Rectal smooth muscle tissue (tissue), 1 donor: ENCODE results near the gene DSCAM.

ENCODE experiments used
- H3K27ac ChIP-seq: one replicate; pipeline ENCODE4 v1.7.0; 2013; ENCODE audit warnings: low read depth, low read length, inconsistent platforms
- H3K27me3 ChIP-seq: one replicate; pipeline ENCODE4 v1.7.0; 2013; ENCODE audit warnings: low read length; ENCODE audit not compliant: control insufficient read depth, insufficient read depth
- H3K36me3 ChIP-seq: one replicate; pipeline ENCODE4 v1.7.0; 2013; ENCODE audit warnings: low read length; ENCODE audit not compliant: control insufficient read depth, insufficient read depth
- H3K4me1 ChIP-seq: one replicate; pipeline ENCODE4 v1.7.0; 2013; ENCODE audit warnings: low read length; ENCODE audit not compliant: control insufficient read depth, insufficient read depth
- H3K4me3 ChIP-seq: one replicate; pipeline ENCODE4 v1.7.0; 2013; ENCODE audit warnings: low read length
- H3K9ac ChIP-seq: one replicate; pipeline ENCODE4 v1.7.0; 2013; ENCODE audit warnings: low read length

Gene DSCAM

DNA sequence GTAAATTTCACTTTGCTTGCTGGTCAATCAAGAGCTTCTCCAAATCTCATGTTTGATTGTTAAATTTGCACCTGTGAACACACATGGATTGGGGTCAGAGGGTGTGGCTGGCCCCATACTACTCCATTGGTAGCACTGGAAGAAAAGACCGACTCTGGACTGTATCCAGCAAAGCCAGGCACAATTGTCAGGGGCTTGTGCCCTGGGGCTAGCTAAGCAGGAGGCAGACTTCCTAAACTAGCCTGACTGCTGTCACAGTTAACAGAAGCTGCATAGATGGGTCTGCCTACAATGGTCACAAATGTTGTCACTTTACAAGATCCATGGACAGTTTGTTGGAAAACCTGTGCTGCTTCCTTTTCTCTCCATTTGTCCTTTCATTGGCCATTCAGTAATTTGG is 421.0 kb downstream of the DSCAM start:
- no peaks in the 10 kb centered on the region for H3K27me3 ChIP-seq
- no peak overlapping the region for H3K4me3 ChIP-seq
- H3K27ac ChIP-seq, result no peak overlapping the region
- no peak overlapping the region for H3K9ac ChIP-seq
- H3K4me1 ChIP-seq, result no peaks in the 10 kb centered on the region
- H3K36me3 ChIP-seq, result no peaks in the 10 kb centered on the region

DNA sequence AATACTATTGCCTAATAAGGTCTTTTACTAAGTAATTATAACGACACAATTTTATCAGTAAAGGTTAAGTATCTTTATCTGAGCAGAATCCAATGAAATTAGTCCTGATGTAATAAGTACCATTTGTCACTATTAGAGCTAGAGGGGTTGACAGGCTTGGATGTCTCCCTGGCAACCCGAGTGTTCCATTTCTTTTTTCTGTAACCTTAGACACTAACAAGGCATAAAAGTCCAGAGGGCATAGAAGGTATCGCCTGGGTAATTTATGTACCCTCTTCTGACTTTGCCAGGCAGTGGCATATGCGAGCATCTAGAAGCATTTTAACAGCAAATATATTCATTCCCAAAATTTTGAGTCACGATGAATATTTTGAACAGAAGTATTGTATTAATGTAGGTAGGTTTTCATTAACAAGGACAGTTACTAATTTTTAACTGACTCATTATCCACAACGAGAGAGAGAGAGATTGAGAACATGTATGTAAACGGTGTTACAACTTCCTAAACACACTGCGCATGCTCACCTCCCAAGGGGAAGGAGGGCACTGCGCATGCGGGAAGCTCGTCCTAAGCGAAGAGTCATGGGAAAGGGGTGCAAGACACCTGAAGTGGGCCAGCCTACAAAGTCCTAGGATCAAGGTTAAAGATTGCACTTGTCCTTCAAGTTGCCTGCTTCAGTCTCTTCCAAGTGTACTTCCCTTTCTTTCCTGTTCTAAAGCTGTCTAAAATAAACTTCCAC is 423.9 kb downstream of the DSCAM start:
- Histone ChIP-seq H3K27ac (no peak overlapping the region), H3K36me3 (no peaks in the 10 kb centered on the region), H3K4me3 (no peak overlapping the region), H3K27me3 (no peaks in the 10 kb centered on the region), H3K4me1 (no peaks in the 10 kb centered on the region), H3K9ac (no peak overlapping the region)

DNA sequence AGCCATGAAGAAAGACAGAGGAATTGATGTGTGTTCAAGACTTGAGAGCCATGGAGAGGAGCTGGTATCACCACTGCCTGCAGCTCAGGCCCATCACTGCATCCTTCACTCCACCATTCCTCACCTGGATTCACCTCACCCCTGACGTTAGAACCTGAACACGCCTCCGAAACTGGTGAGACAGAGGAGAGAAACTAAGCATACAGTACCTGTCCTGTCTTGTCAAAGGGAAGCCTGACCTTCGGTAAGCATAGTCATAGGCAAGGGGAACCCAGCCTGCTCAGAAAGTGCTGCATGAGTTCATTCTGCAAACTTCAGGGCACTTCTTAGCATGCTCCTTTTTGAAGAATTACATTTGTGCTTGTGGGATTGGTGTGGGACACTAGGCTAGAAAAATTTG is 425.8 kb downstream of the DSCAM start:
- Histone ChIP-seq H3K27ac (no peak overlapping the region), H3K36me3 (no peaks in the 10 kb centered on the region), H3K9ac (no peak overlapping the region), H3K27me3 (no peaks in the 10 kb centered on the region), H3K4me3 (no peak overlapping the region), H3K4me1 (no peaks in the 10 kb centered on the region)

DNA sequence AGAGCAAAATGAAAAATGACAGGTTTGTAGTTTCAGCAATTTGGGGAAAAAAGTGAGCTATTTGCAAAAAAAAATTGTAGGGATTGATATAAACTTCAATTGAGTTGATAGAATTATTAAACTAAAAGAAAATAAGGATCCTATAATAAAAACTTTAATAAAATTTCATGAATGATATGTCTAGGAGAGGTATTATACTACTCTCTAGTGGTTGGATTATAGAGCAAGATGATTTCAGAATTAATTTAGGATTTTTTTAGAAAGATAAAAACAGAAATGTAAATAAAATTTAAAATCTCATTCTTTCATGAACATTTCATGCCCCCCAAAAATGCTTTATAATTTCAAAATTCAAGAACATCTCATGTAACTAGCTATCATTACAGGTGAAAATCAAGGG is 430.4 kb downstream of the DSCAM start:
- Histone ChIP-seq H3K36me3 (no peaks in the 10 kb centered on the region), H3K27me3 (no peaks in the 10 kb centered on the region)

DNA sequence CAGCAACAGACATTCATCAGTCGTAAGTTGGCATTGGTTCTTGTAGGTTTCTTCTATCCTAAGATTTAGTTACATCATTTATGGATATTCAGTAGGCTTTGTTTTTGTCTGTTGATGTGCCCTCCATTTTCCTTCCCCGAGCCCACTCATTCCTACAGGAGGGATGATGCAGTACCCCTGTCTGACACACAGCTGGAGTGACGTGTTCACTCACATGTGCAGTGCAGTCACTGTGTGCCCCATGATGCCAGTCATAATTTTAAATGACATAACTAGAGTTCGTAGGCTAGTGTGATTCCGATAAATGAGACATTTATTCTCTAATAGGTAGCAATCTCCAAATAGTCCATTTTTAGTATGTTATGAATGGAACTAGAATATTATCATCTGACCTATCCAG is 438.4 kb downstream of the DSCAM start:
- no peak overlapping the region for H3K27ac ChIP-seq
- H3K9ac ChIP-seq, result no peak overlapping the region
- no peaks in the 10 kb centered on the region for H3K36me3 ChIP-seq
- no peak overlapping the region for H3K4me3 ChIP-seq
- H3K4me1 ChIP-seq, result no peaks in the 10 kb centered on the region
- H3K27me3 ChIP-seq, result no peaks in the 10 kb centered on the region

More for the DNA sequence above, 430.4 kb downstream of the DSCAM start:
- Histone ChIP-seq H3K4me3 (no peak overlapping the region), H3K4me1 (no peaks in the 10 kb centered on the region), H3K9ac (no peak overlapping the region), H3K27ac (no peak overlapping the region)

DNA sequence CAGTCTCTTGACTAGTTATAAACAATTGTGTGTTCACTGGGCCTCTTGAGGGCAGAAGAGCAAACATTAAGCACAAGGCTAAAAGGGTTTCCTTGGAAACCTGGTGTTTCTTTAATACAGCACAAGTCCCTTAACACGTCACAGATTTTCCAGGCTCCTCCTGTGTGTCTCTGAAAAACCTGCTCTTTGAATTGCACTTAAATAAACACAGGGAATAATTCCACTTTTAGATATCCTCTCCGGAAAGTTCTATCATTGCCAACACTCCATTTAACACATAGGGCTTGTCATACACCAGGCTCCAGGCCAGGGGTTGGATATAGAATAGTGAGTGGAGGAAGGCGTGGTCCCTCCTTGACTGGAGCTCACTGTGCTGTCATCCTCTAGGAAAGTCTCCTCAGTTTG is 442.6 kb downstream of the DSCAM start:
- no peaks in the 10 kb centered on the region for H3K27me3 ChIP-seq
- no peaks in the 10 kb centered on the region for H3K4me1 ChIP-seq
- no peak overlapping the region for H3K9ac ChIP-seq
- H3K27ac ChIP-seq, result no peak overlapping the region
- H3K36me3 ChIP-seq, result no peaks in the 10 kb centered on the region
- no peak overlapping the region for H3K4me3 ChIP-seq

DNA sequence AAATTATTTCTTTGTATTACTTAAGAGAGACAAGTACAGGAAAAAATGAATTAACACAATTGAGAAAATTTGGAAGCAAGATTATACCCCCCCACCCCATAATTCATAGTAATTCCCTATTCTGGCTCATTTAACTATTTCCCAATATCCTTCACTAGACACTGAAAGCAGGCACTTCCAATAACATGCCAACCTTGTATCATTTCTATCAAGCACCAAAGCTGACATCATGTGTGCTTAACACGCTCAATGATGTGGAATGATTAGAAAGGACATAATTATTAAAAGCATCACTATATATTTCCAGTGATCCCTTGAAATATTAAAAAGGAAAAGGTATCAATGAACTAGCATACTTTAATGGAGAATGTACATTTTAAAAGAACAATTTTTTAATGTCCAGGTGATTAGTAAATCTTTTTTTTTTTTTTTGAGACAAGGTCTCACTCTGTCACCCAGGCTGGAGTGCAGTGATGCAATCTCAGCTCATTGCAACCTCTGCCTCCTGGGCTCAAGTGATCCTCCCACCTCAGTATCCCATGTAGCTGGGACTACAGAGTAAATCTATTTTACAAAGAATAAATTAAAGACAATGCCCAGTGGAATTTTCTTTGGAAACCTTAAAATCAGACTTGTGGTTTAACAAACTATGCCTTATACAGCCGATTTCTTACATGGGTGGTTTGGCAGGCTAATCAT is 443.9 kb downstream of the DSCAM start:
- no peak overlapping the region for H3K9ac ChIP-seq
- H3K27me3 ChIP-seq, result no peaks in the 10 kb centered on the region
- H3K36me3 ChIP-seq, result no peaks in the 10 kb centered on the region
- no peaks in the 10 kb centered on the region for H3K4me1 ChIP-seq
- H3K4me3 ChIP-seq, result no peak overlapping the region
- no peak overlapping the region for H3K27ac ChIP-seq

DNA sequence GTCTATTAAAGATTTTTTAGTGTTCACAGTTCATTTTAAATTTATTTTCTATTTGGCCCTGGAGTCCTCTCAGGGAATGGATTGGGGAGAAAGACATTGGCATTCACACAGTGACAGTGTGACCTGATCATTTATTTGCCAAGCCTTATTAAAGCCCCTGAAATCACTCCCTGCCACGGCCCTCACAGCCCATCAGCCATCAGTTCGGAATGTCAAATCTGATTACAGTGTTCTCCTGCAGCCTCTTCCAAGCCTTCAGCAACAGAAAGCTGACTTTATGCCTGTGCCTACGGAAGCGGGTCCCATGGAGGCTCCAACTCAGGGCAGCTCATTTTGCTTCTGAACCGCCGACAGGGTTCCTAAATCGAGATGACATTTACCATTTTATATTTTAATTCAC is 451.2 kb downstream of the DSCAM start:
- no peak overlapping the region for H3K9ac ChIP-seq
- H3K27ac ChIP-seq, result no peak overlapping the region
- H3K4me3 ChIP-seq, result no peak overlapping the region

DNA sequence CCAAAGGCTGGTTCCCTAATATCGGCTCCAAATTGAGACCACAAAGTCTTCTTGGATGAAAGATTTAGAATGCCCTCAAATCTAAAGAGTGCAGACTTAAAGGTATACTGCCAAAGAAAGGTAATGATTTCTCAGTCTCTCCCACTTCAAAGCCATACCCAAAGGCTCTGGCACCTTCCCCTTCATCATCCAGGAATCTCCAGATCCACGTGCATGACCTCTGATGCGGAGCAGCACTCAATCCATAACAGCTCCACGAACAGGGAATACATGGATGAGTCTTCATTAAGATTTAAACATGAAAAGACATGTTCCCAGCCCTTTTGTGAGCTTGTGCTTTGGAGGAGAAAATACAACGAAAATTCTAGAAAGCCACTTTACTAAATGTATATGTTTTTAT is 453.9 kb downstream of the DSCAM start:
- Histone ChIP-seq H3K36me3 (no peaks in the 10 kb centered on the region), H3K9ac (no peak overlapping the region), H3K4me3 (no peak overlapping the region), H3K27me3 (no peaks in the 10 kb centered on the region), H3K4me1 (no peaks in the 10 kb centered on the region), H3K27ac (no peak overlapping the region)

More for the DNA sequence above, 451.2 kb downstream of the DSCAM start:
- Histone ChIP-seq H3K4me1 (no peaks in the 10 kb centered on the region), H3K27me3 (no peaks in the 10 kb centered on the region), H3K36me3 (no peaks in the 10 kb centered on the region)

DNA sequence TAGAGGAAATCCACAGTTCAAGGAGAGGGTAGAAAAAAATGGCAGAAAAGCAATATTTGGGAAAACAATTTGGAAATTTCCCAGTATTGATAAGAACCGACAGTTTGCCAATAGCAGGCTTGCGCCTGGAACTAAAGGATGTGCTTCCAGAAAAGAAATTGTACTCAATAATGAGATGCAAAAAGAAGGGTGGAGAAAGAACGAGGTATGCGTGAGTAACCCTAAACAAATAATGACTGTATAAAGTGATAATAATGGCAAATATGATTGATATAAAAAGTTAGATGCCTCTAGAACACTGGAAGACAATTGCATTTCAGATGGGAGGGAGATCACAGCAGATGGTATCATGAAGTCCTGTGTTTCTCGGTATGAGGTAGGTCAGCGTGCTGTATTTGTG is 458.9 kb downstream of the DSCAM start:
- Histone ChIP-seq H3K27ac (no peak overlapping the region), H3K9ac (no peak overlapping the region), H3K36me3 (no peaks in the 10 kb centered on the region), H3K4me1 (no peaks in the 10 kb centered on the region), H3K4me3 (no peak overlapping the region), H3K27me3 (no peaks in the 10 kb centered on the region)

DNA sequence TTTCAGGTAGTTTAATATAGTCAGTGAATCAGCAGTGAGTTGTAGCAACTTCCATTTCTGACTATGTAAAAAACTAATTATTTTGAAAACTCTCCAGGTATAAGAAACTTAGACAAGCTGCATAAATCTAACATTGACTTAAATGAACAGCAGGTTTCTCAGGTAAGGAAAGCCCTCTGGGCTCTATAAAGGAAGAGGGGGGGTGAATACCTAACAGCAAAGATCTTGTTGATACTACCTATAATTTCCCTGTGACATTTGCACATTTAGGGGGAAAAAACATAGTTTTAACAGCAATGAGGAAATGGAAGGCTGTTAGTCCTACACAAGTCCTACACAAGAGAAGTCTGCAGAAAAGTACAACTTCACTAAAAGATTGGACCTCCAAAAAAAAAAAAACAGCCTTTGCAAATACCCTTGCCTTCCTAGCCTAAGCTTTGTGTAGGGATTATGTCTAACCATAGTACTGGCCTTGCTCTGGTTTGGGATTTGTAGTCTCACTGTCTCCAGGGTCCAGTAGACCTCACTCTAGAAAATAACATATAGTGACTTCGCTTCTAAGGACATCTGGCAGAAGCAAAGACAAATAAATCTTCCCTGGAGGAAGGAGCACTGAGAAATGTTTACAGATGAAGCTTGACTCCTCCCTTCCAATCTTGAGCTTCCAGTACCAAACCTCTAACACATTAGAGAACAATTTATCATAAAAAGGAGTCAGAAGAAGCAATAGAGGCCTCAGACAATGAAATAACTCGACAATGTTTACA is 459.8 kb downstream of the DSCAM start:
- Histone ChIP-seq H3K4me3 (no peak overlapping the region), H3K9ac (no peak overlapping the region), H3K27ac (no peak overlapping the region), H3K36me3 (no peaks in the 10 kb centered on the region), H3K4me1 (no peaks in the 10 kb centered on the region), H3K27me3 (no peaks in the 10 kb centered on the region)

DNA sequence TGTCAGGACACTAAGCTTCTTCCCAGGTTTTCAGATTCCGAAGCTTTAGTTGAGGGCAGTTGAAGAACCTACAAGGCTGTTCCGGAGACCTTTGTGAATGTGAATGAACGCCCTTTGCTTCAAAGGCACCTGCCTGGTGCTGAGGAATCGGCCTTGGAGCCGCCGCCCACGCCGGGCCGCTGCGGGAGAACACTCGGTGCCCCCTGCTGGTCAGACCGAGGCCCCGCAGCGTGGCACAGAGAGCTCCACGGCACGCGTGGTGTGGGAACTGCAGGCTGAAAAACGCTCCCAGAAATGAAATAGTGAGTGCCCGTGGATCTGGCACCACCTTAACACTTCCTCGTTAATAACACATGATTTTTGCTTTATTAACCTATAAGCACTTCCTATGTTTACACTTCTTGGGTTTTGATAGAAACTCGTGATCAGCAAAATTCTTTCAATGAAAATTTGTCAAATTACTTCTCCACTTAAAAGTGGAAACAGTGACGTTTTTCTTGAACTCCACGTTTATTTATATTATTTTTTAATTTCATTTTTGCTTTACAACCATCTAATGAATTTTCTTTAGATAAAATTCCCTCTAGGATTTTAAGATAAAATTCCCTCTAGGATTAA is 460.6 kb downstream of the DSCAM start:
- no peak overlapping the region for H3K4me3 ChIP-seq
- H3K36me3 ChIP-seq, result no peaks in the 10 kb centered on the region
- no peaks in the 10 kb centered on the region for H3K27me3 ChIP-seq
- H3K9ac ChIP-seq, result no peak overlapping the region
- H3K27ac ChIP-seq, result no peak overlapping the region
- H3K4me1 ChIP-seq, result no peaks in the 10 kb centered on the region
